ENCODE data around the gene SCN7A.
"Not testable (repeated sequence)": the region's sequence is repeated elsewhere in the genome, so short reads cannot be mapped to it uniquely, and the experiment has no call there.

SCN7A gene

GRCh38 chr2:166451468-166451867 lies 42.6 kb downstream of the SCN7A start:
- no peak for DNase-seq

- DNase-seq, result no peak
Measured at GRCh38 chr2:166449439-166449838, 44.6 kb downstream of the SCN7A start.

GRCh38 chr2:166448106-166448505 lies 45.9 kb downstream of the SCN7A start:
- no peak for DNase-seq

GRCh38 chr2:166444306-166444705 lies 49.7 kb downstream of the SCN7A start:
- DNase-seq, result no peak

- no peak for DNase-seq
Measured at GRCh38 chr2:166440313-166440712, 53.7 kb downstream of the SCN7A start.

- no peak for DNase-seq
Measured at GRCh38 chr2:166439078-166439477, 55.0 kb downstream of the SCN7A start.

GRCh38 chr2:166436976-166437375 lies 57.1 kb downstream of the SCN7A start:
- no peak for DNase-seq

- no peak for DNase-seq
Measured at GRCh38 chr2:166436189-166436588, 57.9 kb downstream of the SCN7A start.

- DNase-seq, result no peak
Measured at GRCh38 chr2:166434491-166434890, 59.6 kb downstream of the SCN7A start.

- DNase-seq, result no peak
Measured at GRCh38 chr2:166433457-166433856, 60.6 kb downstream of the SCN7A start.

GRCh38 chr2:166432331-166432730 lies 61.7 kb downstream of the SCN7A start:
- no peak for DNase-seq

GRCh38 chr2:166424841-166425240 lies 69.2 kb downstream of the SCN7A start:
- no peak for DNase-seq

- DNase-seq, result peak; percentile 31 to 42
Measured at GRCh38 chr2:166419616-166419934, 74.5 kb downstream of the SCN7A start.

- DNase-seq, result no peak
Measured at GRCh38 chr2:166418853-166419615, 75.0 kb downstream of the SCN7A start.

- peak; percentile 1 to 43 for DNase-seq
Measured at GRCh38 chr2:166417669-166418068, 76.4 kb downstream of the SCN7A start.

- no peak for DNase-seq
Measured at GRCh38 chr2:166413255-166413654, 80.8 kb downstream of the SCN7A start.

- DNase-seq, result no peak
Measured at GRCh38 chr2:166411473-166412230, 82.4 kb downstream of the SCN7A start.

GRCh38 chr2:166410828-166411472 lies 83.1 kb downstream of the SCN7A start:
- no peak for DNase-seq

- DNase-seq, result not testable (repeated sequence)
Measured at GRCh38 chr2:166407746-166408145, 86.3 kb downstream of the SCN7A start.

- DNase-seq, result no peak
Measured at GRCh38 chr2:166406374-166406773, 87.7 kb downstream of the SCN7A start.

GRCh38 chr2:166405569-166405926 lies 88.5 kb downstream of the SCN7A start:
- no peak for DNase-seq

- DNase-seq, result no peak
Measured at GRCh38 chr2:166404831-166405568, 89.0 kb downstream of the SCN7A start.

GRCh38 chr2:166394245-166394644 lies 99.8 kb downstream of the SCN7A start:
- DNase-seq, result no peak

Measured in NCI-H2081 (cell line).